Activated CD8-positive, alpha-beta T cell treated with anti-CD3 and anti-CD28 coated beads for 36 hours (primary cell): ENCODE measurements around the gene KYNU. TPM values are rescaled to one million over a fixed set of nuclear protein-coding genes. Genes with fewer than 3 reads are reported as not detected.

Experiments
- ATAC-seq: fragments of 200-7000 bp; cut with Tn5 transposase; one replicate; pipeline ENCODE4 v1.10.0; 2021; ENCODE audit warnings: mild to moderate bottlenecking, moderate library complexity
- CTCF ChIA-PET: fragments of 350-600 bp; sonication (Branson Sonifier 250); formaldehyde crosslinking; loops from one replicate; lab custom pipeline; 2021; ENCODE audit warnings: antibody characterized with exemption; lab: Charles Lee
- POLR2A ChIA-PET: fragments of 350-600 bp; sonication (Branson Sonifier 250); formaldehyde crosslinking; loops from one replicate; lab custom pipeline; 2021; ENCODE audit warnings: antibody characterized with exemption; lab: Charles Lee
- DNase-seq: peaks from one replicate; pipeline ENCODE4 v3.0.0-alpha.2; 2020
- H3K27ac Mint-ChIP-seq: one replicate; pipeline ENCODE4 v1.8.0; 2021; ENCODE audit warnings: mild to moderate bottlenecking, mixed read lengths
- H3K27me3 Mint-ChIP-seq: one replicate; pipeline ENCODE4 v1.8.0; 2021; ENCODE audit warnings: mixed read lengths
- H3K36me3 Mint-ChIP-seq: one replicate; pipeline ENCODE4 v1.8.0; 2021; ENCODE audit warnings: low read depth, mixed read lengths
- H3K4me1 Mint-ChIP-seq: one replicate; pipeline ENCODE4 v1.8.0; 2021; ENCODE audit warnings: low read depth, mixed read lengths
- H3K4me3 Mint-ChIP-seq: one replicate; pipeline ENCODE4 v1.8.0; 2021; ENCODE audit warnings: mild to moderate bottlenecking, moderate library complexity, mixed read lengths
- H3K9me3 Mint-ChIP-seq: one replicate; pipeline ENCODE4 v1.8.0; 2021; ENCODE audit warnings: mixed read lengths
- intact Hi-C: fragments of 100-400 bp; cut with micrococcal nuclease; formaldehyde crosslinking; loops from one replicate; pipeline ENCODE4 v1.10.0; 2022
- total RNA-seq, 2 experiments: library from RNA; stranded (reverse); gene quantifications; one replicate each; pipeline ENCODE4 v1.2.3, GENCODE V29; 2021
- TF ChIP-seq, protein P1 (sequence below): fragments of 200-600 bp; IDR thresholded peaks from one replicate; pipeline ENCODE4 v1.8.0; 2022; ENCODE audit warnings: antibody characterized with exemption, mild to moderate bottlenecking

Gene KYNU
- total RNA-seq, 2 experiments from 2014 or later = not detected

DNA sequence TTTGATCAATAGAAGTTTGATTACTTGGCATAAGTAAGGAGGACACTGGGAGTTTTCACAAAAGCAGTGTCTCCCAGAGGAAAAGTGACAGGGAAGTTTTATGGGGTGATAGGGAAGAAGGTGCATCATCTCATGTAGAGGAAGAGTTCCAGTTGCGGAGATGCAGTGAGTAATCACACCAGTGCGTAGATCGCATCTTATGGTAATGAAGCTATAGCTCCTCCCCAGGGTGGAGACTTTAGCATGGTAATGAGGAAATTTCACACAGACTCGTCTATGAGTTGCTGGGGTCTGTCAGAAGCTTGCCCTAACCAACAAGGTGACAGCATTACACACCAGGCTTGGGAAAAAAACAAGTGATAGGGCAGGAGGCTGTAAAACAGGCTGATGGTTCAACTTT, 49.0 kb downstream of the KYNU start:
- intact Hi-C loops = no loop called here
- ChIA-PET CTCF (no interaction called here), POLR2A (no interaction called here)
- no peaks in the 10 kb centered on the region for H3K9me3 Mint-ChIP-seq
- H3K27me3 Mint-ChIP-seq = no peaks in the 10 kb centered on the region
- ATAC-seq (no peak), DNase-seq (no peak)
- no peaks in the 10 kb centered on the region for H3K4me1 Mint-ChIP-seq
- H3K36me3 Mint-ChIP-seq = no peaks in the 10 kb centered on the region
- TF ChIP-seq, protein P1, sequence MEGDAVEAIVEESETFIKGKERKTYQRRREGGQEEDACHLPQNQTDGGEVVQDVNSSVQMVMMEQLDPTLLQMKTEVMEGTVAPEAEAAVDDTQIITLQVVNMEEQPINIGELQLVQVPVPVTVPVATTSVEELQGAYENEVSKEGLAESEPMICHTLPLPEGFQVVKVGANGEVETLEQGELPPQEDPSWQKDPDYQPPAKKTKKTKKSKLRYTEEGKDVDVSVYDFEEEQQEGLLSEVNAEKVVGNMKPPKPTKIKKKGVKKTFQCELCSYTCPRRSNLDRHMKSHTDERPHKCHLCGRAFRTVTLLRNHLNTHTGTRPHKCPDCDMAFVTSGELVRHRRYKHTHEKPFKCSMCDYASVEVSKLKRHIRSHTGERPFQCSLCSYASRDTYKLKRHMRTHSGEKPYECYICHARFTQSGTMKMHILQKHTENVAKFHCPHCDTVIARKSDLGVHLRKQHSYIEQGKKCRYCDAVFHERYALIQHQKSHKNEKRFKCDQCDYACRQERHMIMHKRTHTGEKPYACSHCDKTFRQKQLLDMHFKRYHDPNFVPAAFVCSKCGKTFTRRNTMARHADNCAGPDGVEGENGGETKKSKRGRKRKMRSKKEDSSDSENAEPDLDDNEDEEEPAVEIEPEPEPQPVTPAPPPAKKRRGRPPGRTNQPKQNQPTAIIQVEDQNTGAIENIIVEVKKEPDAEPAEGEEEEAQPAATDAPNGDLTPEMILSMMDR = no peak
- no peak overlapping the region for H3K4me3 Mint-ChIP-seq
- H3K27ac Mint-ChIP-seq = no peak overlapping the region

DNA sequence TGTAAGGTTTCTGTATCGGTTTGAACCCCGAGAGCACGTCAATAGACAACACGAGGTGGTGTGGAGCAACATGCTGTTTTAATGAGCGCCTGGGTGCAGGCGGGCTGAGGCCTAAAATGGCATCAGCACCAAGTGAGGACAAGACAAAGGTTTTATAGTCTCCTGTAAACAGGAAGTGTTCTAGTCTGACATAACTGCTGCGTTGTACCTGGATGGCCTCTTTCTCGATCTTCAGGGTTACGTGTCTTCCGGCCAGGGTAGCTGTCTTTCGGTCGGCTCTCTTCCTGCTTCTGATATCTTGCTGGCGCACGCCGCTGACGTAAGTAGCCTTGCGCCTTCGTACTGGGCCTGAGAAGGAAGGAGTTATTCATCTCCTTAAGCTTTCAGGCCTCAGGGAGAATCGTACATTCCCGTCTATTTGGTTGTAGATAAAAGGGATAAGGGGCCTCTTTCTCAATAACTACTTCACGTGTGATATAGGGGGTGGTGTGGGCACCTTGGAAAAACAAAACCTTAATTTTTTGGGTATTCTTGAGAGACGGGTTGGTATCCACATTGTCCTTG, 53.5 kb downstream of the KYNU start:
- ChIA-PET CTCF (no interaction called here), POLR2A (no interaction called here)
- Mint-ChIP-seq H3K36me3 (no peaks in the 10 kb centered on the region), H3K4me3 (no peak overlapping the region), H3K27ac (no peak overlapping the region), H3K27me3 (no peaks in the 10 kb centered on the region), H3K9me3 (no peaks in the 10 kb centered on the region), H3K4me1 (no peaks in the 10 kb centered on the region)
- ATAC-seq (no peak), DNase-seq (no peak)
- intact Hi-C loops = no loop called here
- TF ChIP-seq, protein P1 = no peak

DNA sequence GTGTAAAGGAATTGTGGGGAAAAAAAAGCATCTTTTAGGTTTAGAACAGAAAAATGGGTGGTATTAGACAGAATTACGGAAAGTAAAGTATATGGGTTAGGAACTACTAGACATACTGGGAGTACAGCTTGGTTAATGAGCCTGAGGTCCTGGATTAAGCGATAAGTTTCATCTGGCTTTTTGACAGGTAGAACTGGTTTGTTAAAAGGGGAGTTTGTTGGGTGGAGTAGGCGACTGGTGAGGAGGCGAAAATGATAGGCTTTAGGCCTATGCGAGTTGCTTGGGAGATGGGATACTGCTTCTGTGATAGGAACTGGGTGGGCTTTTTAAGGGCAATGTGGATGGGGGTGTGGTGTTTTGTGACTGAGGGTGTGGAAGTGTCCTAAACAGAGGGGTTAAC, 56.5 kb downstream of the KYNU start:
- no peak overlapping the region for H3K4me3 Mint-ChIP-seq
- TF ChIP-seq, protein P1 = no peak
- no peaks in the 10 kb centered on the region for H3K36me3 Mint-ChIP-seq
- no peaks in the 10 kb centered on the region for H3K27me3 Mint-ChIP-seq
- H3K9me3 Mint-ChIP-seq = no peaks in the 10 kb centered on the region
- no peaks in the 10 kb centered on the region for H3K4me1 Mint-ChIP-seq
- ATAC-seq (no peak), DNase-seq (no peak)
- CTCF ChIA-PET = no interaction called here
- intact Hi-C loops = no loop called here
- POLR2A ChIA-PET = no interaction called here
- no peak overlapping the region for H3K27ac Mint-ChIP-seq

DNA sequence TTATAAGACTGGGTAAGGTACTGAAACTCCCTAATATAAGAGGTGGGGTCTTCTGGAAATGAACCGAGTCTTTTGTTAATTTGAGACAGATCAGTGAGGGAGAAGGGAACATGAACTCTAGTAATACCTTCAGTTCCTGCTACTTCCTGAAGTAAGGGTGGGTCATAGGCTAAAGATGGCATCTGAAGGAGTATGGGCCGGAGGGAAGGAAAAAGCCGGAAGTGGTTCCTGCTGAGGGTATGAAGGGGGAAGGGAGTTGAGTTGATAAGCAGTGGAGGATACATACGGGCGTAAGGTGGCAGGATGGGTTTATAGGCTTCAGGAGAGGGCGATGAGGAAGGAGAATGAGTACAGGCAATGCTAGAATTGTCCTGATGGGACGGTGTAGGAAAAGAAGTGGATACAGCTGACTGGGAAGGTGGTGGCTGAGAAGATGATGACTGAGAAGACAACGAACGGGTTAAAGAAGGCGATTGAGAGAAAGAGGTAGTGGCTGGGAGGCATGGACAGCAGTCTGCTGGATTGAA, 58.2 kb downstream of the KYNU start:
- no peaks in the 10 kb centered on the region for H3K36me3 Mint-ChIP-seq
- POLR2A ChIA-PET = no interaction called here
- DNase-seq = no peak
- no peaks in the 10 kb centered on the region for H3K27me3 Mint-ChIP-seq
- TF ChIP-seq, protein P1 = no peak
- intact Hi-C loops = no loop called here
- H3K4me1 Mint-ChIP-seq = no peaks in the 10 kb centered on the region
- H3K27ac Mint-ChIP-seq = no peak overlapping the region
- no peak for ATAC-seq
- CTCF ChIA-PET = no interaction called here
- no peak overlapping the region for H3K4me3 Mint-ChIP-seq
- no peaks in the 10 kb centered on the region for H3K9me3 Mint-ChIP-seq

DNA sequence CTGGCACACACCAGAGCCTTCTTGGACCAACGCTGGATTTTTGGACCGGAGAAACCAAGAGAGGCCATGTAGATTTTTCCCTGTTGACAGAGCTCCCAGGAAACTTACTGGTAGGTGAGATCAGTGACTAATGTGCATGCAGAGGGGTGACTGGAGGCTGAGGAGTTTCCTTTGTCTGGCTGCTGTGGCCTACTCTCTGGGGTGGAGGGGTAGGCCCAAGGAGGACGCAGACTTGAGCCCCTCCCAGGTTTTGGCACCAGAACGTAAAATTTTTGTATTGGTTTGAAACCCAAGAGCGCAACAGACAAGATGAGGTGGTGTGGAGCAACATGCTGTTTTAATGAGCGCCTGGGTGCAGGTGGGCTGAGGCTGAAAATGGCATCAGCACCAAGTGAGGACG, 59.2 kb downstream of the KYNU start:
- Mint-ChIP-seq H3K27ac (no peak overlapping the region), H3K4me3 (no peak overlapping the region), H3K36me3 (no peaks in the 10 kb centered on the region), H3K4me1 (no peaks in the 10 kb centered on the region), H3K27me3 (no peaks in the 10 kb centered on the region), H3K9me3 (no peaks in the 10 kb centered on the region)
- POLR2A ChIA-PET = no interaction called here
- ATAC-seq = no peak
- DNase-seq = no peak
- CTCF ChIA-PET = no interaction called here
- intact Hi-C loops = no loop called here
- TF ChIP-seq, protein P1 = no peak
